NCI-H524 treated with DMSO at 0.1 percent for 48 hours (cell line): ENCODE results near the gene MLXIP.
"Not testable (repeated sequence)": the region's sequence is repeated elsewhere in the genome, so short reads cannot be mapped to it uniquely, and the experiment has no call there.

ENCODE experiments used
- DNase-seq: peaks from one replicate; lab custom pipeline; 2025; lab: John Stamatoyannopoulos, UW

MLXIP gene

GRCh38 chr12:122078141-122079032, at the start of gene MLXIP:
Gene MLXIP (plus strand): TSS chr12:122078756. CDS start chr12:122078854, 98 bp downstream.
- peak; percentile 50 for DNase-seq

- DNase-seq, result no peak
These were observed 49.5 kb upstream of the MLXIP start for GRCh38 chr12:122028905-122029560.

- DNase-seq, result no peak
These were observed 48.7 kb upstream of the MLXIP start for GRCh38 chr12:122029620-122030423.

GRCh38 chr12:122030424-122031035, 48.0 kb upstream of the MLXIP start:
- DNase-seq, result no peak

- no peak for DNase-seq
These were observed 47.0 kb upstream of the MLXIP start for GRCh38 chr12:122031342-122032216.

- no peak for DNase-seq
These were observed 46.0 kb upstream of the MLXIP start for GRCh38 chr12:122032580-122032979.

GRCh38 chr12:122035292-122035691, 43.3 kb upstream of the MLXIP start:
- no peak for DNase-seq

GRCh38 chr12:122036153-122036552, 42.4 kb upstream of the MLXIP start:
- DNase-seq, result no peak

- no peak for DNase-seq
These were observed 37.8 kb upstream of the MLXIP start for GRCh38 chr12:122040579-122041386.

GRCh38 chr12:122041458-122041857, 37.1 kb upstream of the MLXIP start:
- DNase-seq, result not testable (repeated sequence)

GRCh38 chr12:122042910-122043309, 35.6 kb upstream of the MLXIP start:
- no peak for DNase-seq

GRCh38 chr12:122043476-122043875, 35.1 kb upstream of the MLXIP start:
- no peak for DNase-seq

- no peak for DNase-seq
These were observed 33.3 kb upstream of the MLXIP start for GRCh38 chr12:122045262-122045661.

- no peak for DNase-seq
These were observed 32.4 kb upstream of the MLXIP start for GRCh38 chr12:122046145-122046544.

GRCh38 chr12:122048151-122048550, 30.4 kb upstream of the MLXIP start:
- DNase-seq, result no peak

GRCh38 chr12:122049827-122050226, 28.7 kb upstream of the MLXIP start:
- no peak for DNase-seq

- no peak for DNase-seq
These were observed 27.9 kb upstream of the MLXIP start for GRCh38 chr12:122050706-122051105.

- DNase-seq, result no peak
These were observed 27.2 kb upstream of the MLXIP start for GRCh38 chr12:122051231-122051876.

- DNase-seq, result no peak
These were observed 26.3 kb upstream of the MLXIP start for GRCh38 chr12:122052285-122052684.
